ENCODE results near the gene KCNH1. TPM values are rescaled to one million over a fixed set of nuclear protein-coding genes. Genes with fewer than 3 reads are reported as not detected.
A peak's percentile ranks its signal among the peaks of the same experiment; 100 is the strongest.
"Not testable (repeated sequence)": the region's sequence is repeated elsewhere in the genome, so short reads cannot be mapped to it uniquely, and the experiment has no call there.

The KCNH1 gene
- total RNA-seq, 1 experiment from 2014 or later = not detected

DNA sequence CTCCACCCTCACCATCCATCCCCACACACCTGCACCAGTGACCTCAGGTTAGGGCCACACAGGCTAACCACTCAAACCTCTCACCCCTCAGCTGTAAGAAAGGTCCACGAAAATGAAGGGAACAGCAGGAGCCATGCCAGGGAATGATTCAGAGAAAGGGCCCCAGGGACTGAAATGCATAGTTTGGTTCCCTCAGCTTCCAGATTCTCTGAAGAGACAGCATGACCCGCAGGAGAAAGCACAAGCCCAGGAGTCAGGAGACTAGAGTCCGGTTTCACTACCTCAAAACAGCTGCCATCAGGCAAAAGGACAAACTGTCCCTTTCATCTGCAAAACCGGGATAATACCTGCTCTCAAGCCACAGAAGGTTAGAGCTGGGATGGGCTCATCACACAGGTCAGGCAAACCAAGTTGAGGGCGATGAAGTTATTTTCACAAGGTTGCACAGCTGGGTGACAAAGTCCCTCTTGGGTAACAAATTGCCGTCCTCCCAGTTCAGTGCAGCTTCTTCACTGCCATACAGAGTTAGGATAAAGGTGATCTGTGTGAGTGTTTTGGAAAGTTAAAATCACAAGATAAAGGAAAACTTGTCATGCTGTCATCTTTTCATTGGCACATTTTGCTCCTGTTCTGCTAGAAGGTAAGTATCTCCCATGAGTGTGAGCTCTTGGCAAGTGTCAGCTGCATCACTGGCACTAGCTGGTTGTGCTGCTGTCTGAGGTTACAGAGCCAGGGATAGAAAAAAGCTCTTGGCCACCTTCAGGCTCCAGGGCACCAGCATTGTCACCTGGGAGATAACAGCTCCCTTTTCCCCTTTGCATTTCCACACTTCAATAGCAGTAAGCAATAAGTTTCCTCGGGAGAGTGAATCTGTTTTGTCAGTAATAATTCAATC, 120.4 kb downstream of the KCNH1 start:
- DNase-seq (ENCODE audit: low spot score) = no peak

GRCh38 chr1:211011128-211011527, 122.8 kb downstream of the KCNH1 start:
- not testable (repeated sequence) for DNase-seq (ENCODE audit: low spot score)

DNA sequence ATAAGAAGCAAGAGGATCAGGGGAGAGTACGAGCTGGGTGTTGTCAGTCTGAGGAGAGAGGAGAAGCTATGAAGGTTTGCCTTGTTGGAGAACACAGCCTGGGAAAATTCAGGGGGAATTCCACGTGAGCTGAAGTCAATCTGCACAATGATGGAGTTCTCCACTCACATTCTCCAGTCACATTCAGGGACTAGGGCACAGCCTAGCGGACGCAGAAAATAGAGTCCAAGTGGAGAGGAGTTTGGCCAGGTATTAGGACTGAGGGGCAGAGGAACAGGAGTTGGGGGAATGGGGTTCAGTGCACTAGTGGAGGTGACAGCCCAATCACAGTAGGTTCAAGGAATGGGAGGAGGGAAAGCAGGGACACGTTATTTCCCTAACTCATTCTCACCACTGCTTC, 124.0 kb downstream of the KCNH1 start:
- no peak for DNase-seq (ENCODE audit: low spot score)

DNA sequence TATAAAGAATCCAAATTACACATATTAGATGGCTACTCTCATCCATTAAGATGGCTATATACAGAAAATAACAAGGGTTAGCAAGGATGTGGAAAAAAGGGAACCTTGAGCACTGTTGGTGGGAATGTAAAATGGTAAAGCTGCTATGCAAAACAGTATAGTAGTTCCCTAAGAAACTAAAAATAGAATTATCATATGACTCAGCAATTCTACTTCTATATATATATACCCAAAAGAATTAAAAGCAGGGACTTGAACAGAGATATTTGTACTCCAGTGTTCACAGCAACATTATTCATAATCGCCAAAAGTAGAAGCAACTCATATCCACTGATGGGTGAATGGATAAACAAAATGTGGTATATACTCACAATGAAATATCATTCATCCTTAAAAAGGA, 126.1 kb downstream of the KCNH1 start:
- no peak for DNase-seq (ENCODE audit: low spot score)

GRCh38 chr1:210995931-210996330, 138.0 kb downstream of the KCNH1 start:
- DNase-seq (ENCODE audit: low spot score) = not testable (repeated sequence)

DNA sequence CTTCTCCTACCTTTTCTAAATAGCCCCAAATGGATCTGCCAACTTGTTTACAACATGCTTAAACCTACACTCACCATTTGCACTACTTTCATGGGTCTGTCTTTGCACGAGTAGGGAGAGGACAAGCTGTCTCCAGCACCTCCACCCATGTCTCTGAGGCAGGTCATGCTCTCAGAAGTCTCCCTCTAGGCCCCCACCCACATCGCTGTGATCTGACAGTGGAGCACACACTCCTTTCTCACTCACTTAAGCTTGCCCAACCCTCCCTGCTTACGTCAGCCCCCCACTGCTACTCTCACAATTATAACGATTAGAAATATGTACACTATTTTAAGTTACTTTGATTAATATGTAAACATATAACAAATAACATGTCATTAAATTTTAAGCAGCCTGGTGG, 141.1 kb downstream of the KCNH1 start:
- DNase-seq (ENCODE audit: low spot score) = no peak

DNA sequence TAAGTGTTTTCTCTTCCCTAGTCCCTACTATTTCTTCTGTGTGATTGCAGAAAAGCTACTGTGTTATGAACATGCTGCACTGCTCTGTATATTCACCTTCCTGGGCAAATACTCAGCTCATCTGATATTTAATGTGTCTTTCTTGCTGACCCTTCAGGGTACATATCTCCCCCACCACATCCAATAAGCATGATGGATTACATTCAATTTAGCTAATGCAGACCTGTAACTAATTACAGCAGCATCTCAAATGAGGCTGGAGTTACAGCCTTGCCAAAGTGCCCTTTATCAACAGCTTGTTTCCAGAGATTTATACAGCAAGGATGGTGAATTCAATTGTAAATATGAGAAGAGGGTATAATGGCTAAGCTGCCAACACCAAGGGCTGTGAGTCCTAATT, 144.0 kb downstream of the KCNH1 start:
- no peak for DNase-seq (ENCODE audit: low spot score)

GRCh38 chr1:210981490-210981889, 152.5 kb downstream of the KCNH1 start:
- no peak for DNase-seq (ENCODE audit: low spot score)

GRCh38 chr1:210980082-210980481, 153.9 kb downstream of the KCNH1 start:
- no peak for DNase-seq (ENCODE audit: low spot score)

DNA sequence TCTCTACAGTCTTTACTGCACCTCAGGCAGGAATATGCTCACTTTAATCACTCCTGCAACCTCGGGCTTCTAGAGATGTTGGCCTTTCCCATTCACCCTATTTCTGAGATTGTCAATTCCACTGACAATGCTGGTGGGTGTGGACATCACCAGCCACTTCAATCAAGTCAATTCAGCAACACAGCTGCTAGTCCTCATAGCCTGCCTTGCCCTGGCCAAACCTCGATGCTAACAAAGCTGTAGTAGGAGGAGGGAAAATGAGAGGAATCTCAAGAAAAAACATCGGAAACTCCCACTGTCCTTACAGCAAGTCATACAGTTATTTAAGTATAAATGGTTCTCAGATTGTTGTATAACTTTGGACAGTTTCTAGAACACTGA, 155.0 kb downstream of the KCNH1 start:
- no peak for DNase-seq (ENCODE audit: low spot score)

- no peak for DNase-seq (ENCODE audit: low spot score)
Observed at GRCh38 chr1:210978316-210978973, 155.5 kb downstream of the KCNH1 start.

- no peak for DNase-seq (ENCODE audit: low spot score)
Observed at GRCh38 chr1:210951279-210951678, 182.7 kb downstream of the KCNH1 start.

DNA sequence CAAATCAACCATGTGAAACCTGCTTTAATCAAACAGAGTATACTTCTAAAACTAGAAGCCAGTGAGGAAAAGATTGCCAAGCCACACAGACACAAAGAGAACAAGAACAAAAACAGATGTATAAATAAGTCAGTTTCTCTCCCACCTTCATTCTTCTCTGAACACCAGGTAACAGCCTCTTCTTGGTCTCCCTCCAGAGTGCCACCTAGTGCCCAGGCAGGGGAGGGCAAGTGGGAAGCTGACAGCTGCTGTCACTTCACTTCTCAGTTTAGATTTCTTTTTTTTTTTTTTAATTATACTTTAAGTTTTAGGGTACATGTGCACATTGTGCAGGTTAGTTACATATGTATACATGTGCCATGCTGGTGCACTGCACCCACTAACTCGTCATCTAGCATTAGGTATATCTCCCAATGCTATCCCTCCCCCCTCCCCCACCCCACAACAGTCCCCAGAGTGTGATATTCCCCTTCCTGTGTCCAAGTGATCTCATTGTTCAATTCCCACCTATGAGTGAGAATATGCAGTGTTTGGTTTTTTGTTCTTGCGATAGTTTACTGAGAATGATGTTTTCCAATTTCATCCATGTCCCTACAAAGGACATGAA, 183.9 kb downstream of the KCNH1 start:
- peak; percentile 39 for DNase-seq (ENCODE audit: low spot score)

DNA sequence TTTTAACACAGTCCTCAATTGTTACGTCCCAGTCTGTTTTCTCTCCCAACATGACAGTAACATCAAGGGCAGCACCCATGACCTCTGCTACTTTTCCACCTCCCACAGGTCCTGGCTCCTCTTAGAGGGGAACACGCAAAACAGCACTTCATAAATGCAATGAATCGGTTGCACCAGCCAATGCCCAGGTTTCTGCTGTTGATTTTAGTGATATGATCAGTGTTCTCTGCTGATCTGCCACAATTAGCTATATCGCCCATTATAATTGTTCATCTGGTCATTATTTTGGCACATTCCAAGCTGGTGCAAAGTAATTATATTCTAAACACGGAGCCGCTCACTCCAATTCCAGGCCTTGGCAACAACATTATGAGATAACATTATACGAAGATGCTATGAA, 184.5 kb downstream of the KCNH1 start:
- DNase-seq (ENCODE audit: low spot score) = no peak

DNA sequence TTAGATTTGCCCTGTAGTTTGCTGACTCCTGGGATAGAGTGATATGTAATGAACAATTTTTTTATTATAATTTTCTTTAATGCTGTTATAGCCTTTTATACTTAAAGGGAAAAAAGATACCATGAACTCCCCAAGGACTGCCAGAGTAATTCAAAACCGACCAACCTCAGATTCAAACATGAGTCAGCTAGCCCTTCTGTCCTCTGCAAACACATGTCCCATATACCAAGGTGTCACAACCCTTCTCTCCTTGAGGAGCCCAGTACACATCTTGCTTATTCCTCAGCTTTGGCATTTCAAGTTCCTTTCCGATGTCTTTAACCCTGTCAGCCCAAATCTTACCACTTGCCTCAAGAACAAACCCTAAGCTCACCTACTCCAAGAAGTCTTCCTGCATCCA, 184.9 kb downstream of the KCNH1 start:
- no peak for DNase-seq (ENCODE audit: low spot score)

DNA sequence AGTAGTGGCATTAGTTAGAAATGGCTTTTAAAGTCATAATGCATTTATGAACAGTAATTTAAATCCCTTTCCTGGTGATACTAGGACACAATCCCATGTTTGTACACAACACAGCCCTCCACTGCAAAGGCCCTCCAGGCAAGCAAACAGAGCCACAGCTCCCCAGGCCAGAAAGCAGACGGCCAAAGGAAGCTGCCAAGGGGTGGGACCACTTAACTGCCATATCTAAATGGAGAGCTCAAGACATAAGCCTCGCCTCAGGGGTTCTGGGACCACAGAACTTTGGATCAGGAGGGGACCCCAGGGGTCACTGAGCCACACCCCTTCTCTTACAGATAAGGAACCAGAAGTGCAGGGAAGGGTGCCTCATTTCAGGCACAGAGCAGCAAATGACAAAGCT, 189.7 kb downstream of the KCNH1 start:
- no peak for DNase-seq (ENCODE audit: low spot score)

- no peak for DNase-seq (ENCODE audit: low spot score)
Observed at GRCh38 chr1:210942513-210942912, 191.4 kb downstream of the KCNH1 start.

- no peak for DNase-seq (ENCODE audit: low spot score)
Observed at GRCh38 chr1:210940081-210940617, 193.8 kb downstream of the KCNH1 start.

GRCh38 chr1:210938416-210938925, 195.5 kb downstream of the KCNH1 start:
- DNase-seq (ENCODE audit: low spot score) = no peak

DNA sequence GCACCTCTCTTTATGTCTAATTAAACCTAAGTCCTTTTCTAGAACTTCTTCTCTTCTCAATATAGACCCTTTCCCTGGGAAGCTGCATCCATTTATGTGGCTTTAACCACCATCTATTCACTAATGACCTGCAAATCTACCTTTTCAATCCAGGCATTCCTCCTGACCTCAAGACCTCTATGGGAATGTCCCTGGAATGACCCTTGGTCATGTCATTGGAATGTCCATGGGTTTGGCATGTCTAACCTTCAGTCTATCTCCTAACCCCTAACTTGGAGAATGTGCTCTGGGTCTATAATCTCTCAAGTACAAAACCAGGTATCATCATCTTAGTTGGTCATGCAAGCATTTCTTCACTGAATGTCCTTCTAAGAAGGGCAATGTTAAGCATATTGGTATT, 196.1 kb downstream of the KCNH1 start:
- no peak for DNase-seq (ENCODE audit: low spot score)

- DNase-seq (ENCODE audit: low spot score) = no peak
Observed at GRCh38 chr1:210935905-210936304, 198.0 kb downstream of the KCNH1 start.

- DNase-seq (ENCODE audit: low spot score) = no peak
Observed at GRCh38 chr1:210932104-210932503, 201.8 kb downstream of the KCNH1 start.

All from HT-29 (cell line).